Stimulated activated CD4-positive, alpha-beta T cell treated with anti-CD3 and anti-CD28 coated beads, Interleukin-4, amount 100 ng/mL, for 1 hour (primary cell): ENCODE measurements around the gene DNAJB1.
"Not testable (repeated sequence)": the region's sequence is repeated elsewhere in the genome, so short reads cannot be mapped to it uniquely, and the experiment has no call there.

Experiments
- DNase-seq: peaks from one replicate; pipeline ENCODE4 v3.0.0-alpha.2; 2020

DNAJB1 gene

GRCh38 chr19:14553042-14553938, 35.1 kb upstream of the DNAJB1 start:
- DNase-seq, result no peak

GRCh38 chr19:14552006-14552360, 33.8 kb upstream of the DNAJB1 start:
- not testable (repeated sequence) for DNase-seq

- DNase-seq, result peak; percentile 71
Measured at GRCh38 chr19:14551134-14552005, 33.2 kb upstream of the DNAJB1 start.

GRCh38 chr19:14550201-14550754, 32.1 kb upstream of the DNAJB1 start:
- no peak for DNase-seq

- DNase-seq, result no peak
Measured at GRCh38 chr19:14545716-14546082, 27.5 kb upstream of the DNAJB1 start.

- DNase-seq, result no peak
Measured at GRCh38 chr19:14544977-14545715, 26.9 kb upstream of the DNAJB1 start.

- DNase-seq, result no peak
Measured at GRCh38 chr19:14544047-14544446, 25.9 kb upstream of the DNAJB1 start.

GRCh38 chr19:14542711-14543328, 24.6 kb upstream of the DNAJB1 start:
- DNase-seq, result no peak

GRCh38 chr19:14541979-14542378, 23.8 kb upstream of the DNAJB1 start:
- DNase-seq, result not testable (repeated sequence)

GRCh38 chr19:14540741-14541525, 22.7 kb upstream of the DNAJB1 start:
- DNase-seq, result no peak

- peak; percentile 48 for DNase-seq
Measured at GRCh38 chr19:14536926-14537692, 18.9 kb upstream of the DNAJB1 start.

GRCh38 chr19:14533450-14533849, 15.3 kb upstream of the DNAJB1 start:
- no peak for DNase-seq

GRCh38 chr19:14530506-14530905, 12.3 kb upstream of the DNAJB1 start:
- no peak for DNase-seq

- no peak for DNase-seq
Measured at GRCh38 chr19:14530005-14530348, 11.8 kb upstream of the DNAJB1 start.

- DNase-seq, result peak; percentile 100
Measured at GRCh38 chr19:14529254-14530004, 11.2 kb upstream of the DNAJB1 start, which contains the start of gene TECR. Gene TECR, plus strand, starts transcription at chr19:14529594. Its CDS starts 103 bp downstream, at chr19:14529697.

GRCh38 chr19:14528419-14529253, 10.4 kb upstream of the DNAJB1 start:
- no peak for DNase-seq

- no peak for DNase-seq
Measured at GRCh38 chr19:14526423-14526822, 8.2 kb upstream of the DNAJB1 start.

- no peak for DNase-seq
Measured at GRCh38 chr19:14525729-14526128, 7.5 kb upstream of the DNAJB1 start.

- DNase-seq, result no peak
Measured at GRCh38 chr19:14520543-14520942, 2.3 kb upstream of the DNAJB1 start.
